SH-SY5Y (cell line): ENCODE data around the gene RPLP1.

Experiments
- GATA2 ChIP-seq: IDR thresholded peaks from 2 replicates; pipeline ENCODE4 v1.6.1; 2011; ENCODE audit warnings: mild to moderate bottlenecking, low read depth, low read length
- GATA3 ChIP-seq: IDR thresholded peaks from 2 replicates; pipeline ENCODE4 v1.6.1; 2011; ENCODE audit warnings: low read depth, mild to moderate bottlenecking, low read length, moderate library complexity

- no peak for TF ChIP-seq GATA3
- no peak for TF ChIP-seq GATA2
Observed at GRCh38 chr15:69462030-69462492, 9.4 kb downstream of the RPLP1 start.
